GM19395 (cell line): ENCODE results near the gene UBXN2A.

Experiments
- ATAC-seq: cut with Tn5 transposase; IDR thresholded peaks from one replicate; pipeline ENCODE4 v1.9.1; 2021; ENCODE audit warnings: mild to moderate bottlenecking, moderate library complexity; ENCODE audit not compliant: unreplicated experiment

UBXN2A gene

GRCh38 chr2:23939987-23940717, at the start of gene UBXN2A:
Gene UBXN2A (plus strand): TSS chr2:23940463. CDS start chr2:23958315, 17,852 bp downstream.
- ATAC-seq: peak; percentile 78

GRCh38 chr2:23900133-23900532, 40.1 kb upstream of the UBXN2A start:
- ATAC-seq: no peak

GRCh38 chr2:23900541-23901322, 39.5 kb upstream of the UBXN2A start:
- ATAC-seq: no peak

- no peak for ATAC-seq
Measured at GRCh38 chr2:23901966-23902846, 38.1 kb upstream of the UBXN2A start.

GRCh38 chr2:23903034-23903433, 37.2 kb upstream of the UBXN2A start:
- no peak for ATAC-seq

GRCh38 chr2:23904215-23904614, 36.0 kb upstream of the UBXN2A start:
- no peak for ATAC-seq

GRCh38 chr2:23904692-23905091, 35.6 kb upstream of the UBXN2A start:
- no peak for ATAC-seq

GRCh38 chr2:23905155-23905554, 35.1 kb upstream of the UBXN2A start:
- no peak for ATAC-seq

- ATAC-seq: no peak
Measured at GRCh38 chr2:23912054-23912453, 28.2 kb upstream of the UBXN2A start.

GRCh38 chr2:23915327-23915726, 24.9 kb upstream of the UBXN2A start:
- no peak for ATAC-seq

- ATAC-seq: no peak
Measured at GRCh38 chr2:23916727-23917405, 23.4 kb upstream of the UBXN2A start.

- no peak for ATAC-seq
Measured at GRCh38 chr2:23918837-23919489, 21.3 kb upstream of the UBXN2A start.

- ATAC-seq: no peak
Measured at GRCh38 chr2:23924589-23925359, 15.5 kb upstream of the UBXN2A start.

GRCh38 chr2:23925702-23926289, 14.5 kb upstream of the UBXN2A start:
- ATAC-seq: peak; percentile 72

- ATAC-seq: peak; percentile 37
Measured at GRCh38 chr2:23926290-23926749, 13.9 kb upstream of the UBXN2A start.

- peak; percentile 71 for ATAC-seq
Measured at GRCh38 chr2:23926750-23927571, 13.3 kb upstream of the UBXN2A start, which contains the start of gene ATAD2B. Gene ATAD2B (minus strand): TSS chr2:23927123. CDS start chr2:23926770, 353 bp downstream.

- ATAC-seq: no peak
Measured at GRCh38 chr2:23934259-23934658, 6.0 kb upstream of the UBXN2A start.
